Adrenal gland (tissue), 12 donors: ENCODE data around the gene GRIA1. TPM values are rescaled to one million over a fixed set of nuclear protein-coding genes. Genes with fewer than 3 reads are reported as not detected.

ENCODE experiments used
- DNase-seq, 7 donors: peaks; one replicate each; pipeline ENCODE4 v3.0.0-alpha.2; 2019 to 2020
- H3K27ac ChIP-seq, 5 donors: fragments of 200-600 bp; sonication (generic) in 4 of 5; 1 replicate in 3 of 5; 2 replicates in 2 of 5; pipeline versions ENCODE4 v1.5.1 to v1.8.0; 2016 to 2020; ENCODE audit warnings: mild to moderate bottlenecking in 1 of 5
- H3K27me3 ChIP-seq: fragments of 200-600 bp; 2 replicates; pipeline ENCODE4 v1.8.0; 2021
- H3K36me3 ChIP-seq, 2 donors: fragments of 200-600 bp; replicated peaks in 1 of 2; 1 replicate in 1 of 2; 2 replicates in 1 of 2; pipeline versions ENCODE4 v1.5.1 to v1.8.0; 2018 to 2022
- H3K4me1 ChIP-seq, 2 donors: fragments of 200-600 bp; replicated peaks in 1 of 2; 1 replicate in 1 of 2; 2 replicates in 1 of 2; pipeline versions ENCODE4 v1.5.1 to v1.8.0; 2018 to 2021
- H3K4me3 ChIP-seq, 4 donors: fragments of 200-600 bp; sonication (generic) in 3 of 4; one replicate each; pipeline ENCODE4 v1.5.1; 2016 to 2018
- H3K9me3 ChIP-seq, 3 donors: fragments of 200-600 bp; sonication (generic) in 1 of 3; replicated peaks in 1 of 3; 1 replicate in 2 of 3; 2 replicates in 1 of 3; pipeline versions ENCODE4 v1.5.1 to v1.8.0; 2016 to 2021
- POLR2A ChIP-seq, 2 donors: fragments of 450-650 bp; IDR thresholded peaks; one replicate each; pipeline ENCODE4 v1.6.1; 2017; ENCODE audit warnings: antibody characterized with exemption in 2 of 2, mild to moderate bottlenecking in 2 of 2, moderate library complexity in 1 of 2
- WGBS, 4 donors: extraction: QIAGEN DNeasy Blood & Tissue Kit in 2 of 4; methylation state at CpG; one replicate each; pipeline versions ENCODE4 v1.1.5 to v1.1.7; 2013 to 2017; 5-methylcytosine and 5-hydroxymethylcytosine counted together
- intact Hi-C, 2 donors: fragments of 100-400 bp; cut with DNase I; formaldehyde crosslinking; loops; one replicate each; pipeline versions ENCODE4 v1.14.1 to v1.15.0; 2022 to 2023
- polyA plus RNA-seq, 3 donors: library from polyadenylated mRNA; stranded (reverse); fragments of 200-250 nt in 2 of 3; fragments of 350-450 nt in 1 of 3; fragmentation: Illumina TruSeq in 1 of 3; extraction: RNeasy Lipid Tissue Mini Kit (QIAGEN cat#74804) in 1 of 3; gene quantifications; one replicate each; pipeline ENCODE4 v1.2.3, GENCODE V29; 2013 to 2014
- total RNA-seq, 9 donors: library from RNA; depleted of rRNA in 4 of 9; stranded (reverse); fragments of >200 nt in 4 of 9; fragments of 120-200 nt in 1 of 9; fragmentation: NEBNext Ultra II Directional in 1 of 9; extraction: Animal tissue kit (Norgen Biotek cat#: 25700) in 1 of 9; gene quantifications; one replicate each; pipeline versions ENCODE4 v1.1.0 to v1.2.4, GENCODE V29; 2013 to 2023
- TF ChIP-seq, protein P1 (sequence below), 6 experiments: fragments of 450-650 bp in 4 of 6; fragments of 200-600 bp in 2 of 6; sonication (generic) in 1 of 6; IDR thresholded peaks; 1 replicate in 5 of 6; 2 replicates in 1 of 6; pipeline versions ENCODE4 v1.5.1 to v1.8.0; 2016 to 2021; ENCODE audit warnings: antibody characterized with exemption in 6 of 6, mild to moderate bottlenecking in 2 of 6, moderate library complexity in 1 of 6
- donor health status: healthy with polysubstance abuse.
- donor health status: Bipolar disorder and iron deficiency.
- donor health status: DM: yes; HTN: yes; CAD: no.
- donor health status: DM: no; HTN: no; CAD: no.
- donor health status: DM: no; HTN: no; CAD: no.
- donor health status: DM: yes; HTN: yes; CAD: no.

Gene GRIA1
- total and polyA plus RNA-seq, 12 donors = 0.12 to 2.3 (median 0.86) TPM

DNA sequence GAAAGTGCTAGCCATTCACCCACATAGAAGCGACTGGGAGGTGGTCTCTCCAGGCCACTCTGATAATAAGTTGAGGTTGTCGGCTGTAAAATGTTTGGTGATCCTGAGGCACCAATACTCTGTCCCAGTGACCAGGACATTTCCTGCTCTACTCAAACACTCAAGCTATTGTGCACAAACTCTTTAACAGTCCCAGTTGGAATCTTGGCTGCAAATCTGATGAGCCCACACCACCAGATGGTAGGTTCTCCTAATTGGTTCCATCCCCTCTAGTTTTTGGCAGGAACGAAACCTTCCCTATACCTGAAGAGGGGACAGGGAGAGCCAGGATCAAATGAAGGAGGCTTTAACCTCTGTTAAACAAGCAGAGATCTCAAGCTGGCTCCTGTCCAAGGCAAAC lies 14.3 kb downstream of the GRIA1 start:
- no peak for DNase-seq
- H3K27me3 ChIP-seq = no peaks in the 10 kb centered on the region
- H3K4me3 ChIP-seq = no peak overlapping the region
- H3K27ac ChIP-seq = no peak overlapping the region
- intact Hi-C loops = no loop called here
- no peaks in the 10 kb centered on the region for H3K9me3 ChIP-seq
- no peaks in the 10 kb centered on the region for H3K36me3 ChIP-seq
- H3K4me1 ChIP-seq = no peaks in the 10 kb centered on the region
- WGBS, 4 donors = 79 to 91% (median 90%) methylated on average over 3 of the region's 3 CpGs
- no peak for TF ChIP-seq POLR2A (IDR thresholded peaks at IDR 0.05)
- TF ChIP-seq, protein P1, sequence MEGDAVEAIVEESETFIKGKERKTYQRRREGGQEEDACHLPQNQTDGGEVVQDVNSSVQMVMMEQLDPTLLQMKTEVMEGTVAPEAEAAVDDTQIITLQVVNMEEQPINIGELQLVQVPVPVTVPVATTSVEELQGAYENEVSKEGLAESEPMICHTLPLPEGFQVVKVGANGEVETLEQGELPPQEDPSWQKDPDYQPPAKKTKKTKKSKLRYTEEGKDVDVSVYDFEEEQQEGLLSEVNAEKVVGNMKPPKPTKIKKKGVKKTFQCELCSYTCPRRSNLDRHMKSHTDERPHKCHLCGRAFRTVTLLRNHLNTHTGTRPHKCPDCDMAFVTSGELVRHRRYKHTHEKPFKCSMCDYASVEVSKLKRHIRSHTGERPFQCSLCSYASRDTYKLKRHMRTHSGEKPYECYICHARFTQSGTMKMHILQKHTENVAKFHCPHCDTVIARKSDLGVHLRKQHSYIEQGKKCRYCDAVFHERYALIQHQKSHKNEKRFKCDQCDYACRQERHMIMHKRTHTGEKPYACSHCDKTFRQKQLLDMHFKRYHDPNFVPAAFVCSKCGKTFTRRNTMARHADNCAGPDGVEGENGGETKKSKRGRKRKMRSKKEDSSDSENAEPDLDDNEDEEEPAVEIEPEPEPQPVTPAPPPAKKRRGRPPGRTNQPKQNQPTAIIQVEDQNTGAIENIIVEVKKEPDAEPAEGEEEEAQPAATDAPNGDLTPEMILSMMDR (IDR thresholded peaks at IDR 0.05) = no peak

DNA sequence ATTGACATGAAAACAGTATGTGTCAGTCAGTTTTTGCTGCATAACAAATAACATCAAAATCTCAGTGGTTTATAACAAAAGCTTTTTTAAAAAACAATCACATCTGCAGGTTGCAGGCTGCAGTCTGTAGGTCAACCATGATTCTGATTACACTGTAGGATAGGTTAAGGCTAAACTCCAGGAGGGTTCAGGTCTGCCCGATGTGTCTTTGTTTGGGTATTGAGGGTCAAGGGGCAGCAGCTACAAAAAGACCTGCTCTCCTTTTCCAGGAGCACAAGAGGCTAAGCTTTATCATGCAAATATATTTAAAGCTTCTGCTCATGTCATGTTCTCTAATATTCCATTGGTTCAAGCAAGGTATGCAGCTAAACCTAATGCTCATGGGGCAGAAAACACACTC lies 18.2 kb downstream of the GRIA1 start:
- Histone ChIP-seq H3K36me3 (no peaks in the 10 kb centered on the region), H3K4me1 (no peaks in the 10 kb centered on the region), H3K9me3 (no peaks in the 10 kb centered on the region), H3K4me3 (no peak overlapping the region), H3K27me3 (no peaks in the 10 kb centered on the region), H3K27ac (no peak overlapping the region)
- DNase-seq = no peak
- TF ChIP-seq, protein P1 (IDR thresholded peaks at IDR 0.05) = no peak
- TF ChIP-seq POLR2A (IDR thresholded peaks at IDR 0.05) = no peak
- intact Hi-C loops = no loop called here
- 86 to 94% (median 88%) methylated on average over 1 of the region's 1 CpG for WGBS, 4 donors

- WGBS, 4 donors = 70 to 84% (median 74%) methylated on average over 6 of the region's 6 CpGs
- TF ChIP-seq POLR2A (IDR thresholded peaks at IDR 0.05) = no peak
- TF ChIP-seq, protein P1 (IDR thresholded peaks at IDR 0.05) = no peak
- Histone ChIP-seq H3K4me1 (no peaks in the 10 kb centered on the region), H3K9me3 (no peaks in the 10 kb centered on the region), H3K27ac (no peak overlapping the region), H3K4me3 (no peak overlapping the region), H3K27me3 (no peaks in the 10 kb centered on the region), H3K36me3 (no peaks in the 10 kb centered on the region)
- DNase-seq = no peak
- intact Hi-C loops = no loop called here
Measured at GRCh38 chr5:153511622-153512021, 21.2 kb downstream of the GRIA1 start.

- Histone ChIP-seq H3K4me3 (no peak overlapping the region), H3K27me3 (no peaks in the 10 kb centered on the region), H3K9me3 (no peaks in the 10 kb centered on the region), H3K27ac (no peak overlapping the region), H3K36me3 (no peaks in the 10 kb centered on the region), H3K4me1 (no peaks in the 10 kb centered on the region)
- no peak for DNase-seq
- whole genome bisulfite sequencing, 4 donors = 76 to 84% (median 82%) methylated on average over 4 of the region's 4 CpGs
- TF ChIP-seq POLR2A (IDR thresholded peaks at IDR 0.05) = no peak
- intact Hi-C loops = no loop called here
Measured at GRCh38 chr5:153513156-153513555, 22.7 kb downstream of the GRIA1 start.

GRCh38 chr5:153515301-153515700 lies 24.8 kb downstream of the GRIA1 start:
- DNase-seq = no peak
- Histone ChIP-seq H3K4me3 (no peak overlapping the region), H3K36me3 (no peaks in the 10 kb centered on the region), H3K27me3 (no peaks in the 10 kb centered on the region), H3K9me3 (no peaks in the 10 kb centered on the region), H3K4me1 (no peaks in the 10 kb centered on the region), H3K27ac (no peak overlapping the region)
- intact Hi-C loops = no loop called here
- 69 to 83% (median 81%) methylated on average over 2 of the region's 2 CpGs for WGBS, 4 donors
- TF ChIP-seq POLR2A (IDR thresholded peaks at IDR 0.05) = no peak
- TF ChIP-seq, protein P1 (IDR thresholded peaks at IDR 0.05) = no peak
